NOMO-1 (cell line): Measurements from ENCODE around the gene FKBP9.

Experiments used
- DNase-seq, 2 experiments: peaks; one replicate each; lab custom pipeline; 2025; ENCODE audit not compliant: unreplicated experiment in 2 of 2; lab: John Stamatoyannopoulos, UW

Gene FKBP9

GRCh38 chr7:33054261-33054964 lies 97.2 kb downstream of the FKBP9 start:
- DNase-seq, result peak in 1 of 2 experiments; percentile 55

DNA sequence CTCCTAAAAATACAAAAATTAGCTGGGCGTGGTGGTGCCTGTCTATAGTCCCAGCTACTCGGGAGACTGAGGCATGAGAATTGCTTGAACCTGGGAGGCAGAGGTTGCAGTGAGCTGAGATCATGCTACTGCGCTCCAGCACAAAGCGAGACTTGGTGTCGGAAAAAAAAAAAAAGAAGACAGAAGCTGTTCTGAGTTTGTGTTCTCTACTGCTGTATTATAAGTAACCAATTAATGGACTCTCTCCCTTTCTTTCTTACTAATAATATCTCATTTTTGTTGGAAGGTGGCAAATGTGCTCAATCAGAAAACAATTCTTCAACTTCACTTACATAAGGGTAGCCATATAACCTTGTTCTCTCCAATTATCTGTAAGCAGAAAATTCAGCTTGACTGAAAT lies 97.9 kb downstream of the FKBP9 start:
- DNase-seq, result no peak
